Upper lobe of left lung (tissue), 6 donors: ENCODE results near the gene MLF2. TPM values are rescaled to one million over a fixed set of nuclear protein-coding genes. Genes with fewer than 3 reads are reported as not detected.
A peak's percentile ranks its signal among the peaks of the same experiment; 100 is the strongest.

ENCODE experiments used
- ATAC-seq, 2 donors: fragments of 200-7000 bp; cut with Tn5 transposase; one replicate each; pipeline ENCODE4 v1.9.1; 2022; ENCODE audit warnings: mild to moderate bottlenecking in 2 of 2, moderate library complexity in 2 of 2; ENCODE audit not compliant: low FRiP score in 2 of 2
- DNase-seq, 2 donors: peaks; one replicate each; pipeline ENCODE4 v3.0.0-alpha.2; 2019 to 2020
- H3K27ac ChIP-seq, 4 donors: fragments of 200-600 bp; sonication (generic); one replicate each; pipeline ENCODE4 v1.5.1; 2016 to 2019
- H3K27me3 ChIP-seq, 4 donors: fragments of 200-600 bp; sonication (generic); one replicate each; pipeline ENCODE4 v1.5.1; 2017 to 2019
- H3K36me3 ChIP-seq, 4 donors: fragments of 200-600 bp; sonication (generic); one replicate each; pipeline ENCODE4 v1.5.1; 2016 to 2019
- H3K4me1 ChIP-seq, 4 donors: fragments of 200-600 bp; sonication (generic); one replicate each; pipeline ENCODE4 v1.5.1; 2018 to 2019
- H3K4me3 ChIP-seq, 4 donors: fragments of 200-600 bp; sonication (generic); one replicate each; pipeline ENCODE4 v1.5.1; 2017 to 2019; ENCODE audit warnings: mild to moderate bottlenecking in 2 of 4, moderate library complexity in 1 of 4
- H3K9me3 ChIP-seq, 4 donors: fragments of 200-600 bp; sonication (generic); one replicate each; pipeline ENCODE4 v1.5.1; 2018 to 2019
- EP300 ChIP-seq, 4 donors: sonication (generic); formaldehyde crosslinking; IDR thresholded peaks; one replicate each; pipeline ENCODE4 v1.5.1; 2017; ENCODE audit warnings: antibody characterized with exemption in 4 of 4, control low read depth in 2 of 4
- POLR2A ChIP-seq, 4 donors: fragments of 450-650 bp; IDR thresholded peaks; one replicate each; pipeline ENCODE4 v1.5.1; 2016 to 2017; ENCODE audit warnings: antibody characterized with exemption in 4 of 4, mild to moderate bottlenecking in 2 of 4
- POLR2AphosphoS5 ChIP-seq, 2 donors: sonication (generic); formaldehyde crosslinking; IDR thresholded peaks; one replicate each; pipeline ENCODE4 v1.5.1; 2017; ENCODE audit warnings: antibody characterized with exemption in 2 of 2
- WGBS, 2 donors: methylation state at CpG; one replicate each; pipeline ENCODE4 v1.1.5; 2017 to 2018; 5-methylcytosine and 5-hydroxymethylcytosine counted together
- total RNA-seq, 6 donors: library from RNA; depleted of rRNA in 4 of 6; stranded (reverse); fragments of >200 nt in 4 of 6; gene quantifications; one replicate each; pipeline versions ENCODE4 v1.1.0 to v1.2.1, GENCODE V29; 2016 to 2021
- TF ChIP-seq, protein P1 (sequence below), 6 experiments: fragments of 450-650 bp in 4 of 6; fragments of 200-600 bp in 2 of 6; sonication (generic) in 2 of 6; IDR thresholded peaks; one replicate each; pipeline ENCODE4 v1.5.1; 2016 to 2019; ENCODE audit warnings: antibody characterized with exemption in 6 of 6
- donor health status: DM: no; HTN: no; CAD: no; lungs with moderate emphysema.
- donor health status: DM: no; HTN: yes; CAD: no; lungs with severe emphysema.

Gene MLF2
- total RNA-seq, 6 donors from 2014 or later = 136 to 221 (median 144) TPM

- WGBS, 2 donors = 77% methylated on average over 9 of the region's 9 CpGs
Measured at GRCh38 chr12:6758506-6759095, 5.7 kb upstream of the MLF2 start.

DNA sequence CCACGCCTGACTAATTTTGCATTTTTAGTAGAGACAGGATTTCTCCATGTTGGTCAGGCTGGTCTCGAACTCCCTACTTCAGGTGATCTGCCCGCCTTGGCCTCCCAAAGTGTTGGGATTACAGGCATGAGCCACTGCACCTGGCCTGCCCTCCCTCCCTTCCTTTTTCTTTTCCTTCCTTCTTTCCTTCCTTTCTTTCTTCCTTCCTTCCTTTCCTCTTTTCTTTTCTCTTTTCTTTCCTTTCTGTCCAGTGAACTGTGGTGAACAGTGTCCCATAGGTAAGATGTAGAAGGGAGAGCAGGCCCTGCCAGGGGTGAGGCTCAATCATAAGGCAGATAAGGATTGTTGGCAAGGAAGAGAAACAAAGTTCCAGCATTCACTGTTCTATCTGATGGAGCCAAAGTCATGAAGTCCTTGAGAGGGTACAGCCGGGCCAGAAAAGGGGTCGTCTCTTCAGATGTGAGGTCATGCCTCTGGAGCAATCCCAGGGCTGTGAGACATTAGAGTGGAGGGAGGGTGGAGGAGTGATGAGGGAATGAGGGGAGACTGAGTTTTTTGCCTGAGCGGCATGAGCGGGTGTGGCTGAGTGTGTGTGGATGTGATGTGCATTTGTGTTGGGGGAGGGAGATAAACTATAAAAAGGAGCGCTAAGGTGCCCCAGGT, 4.2 kb upstream of the MLF2 start:
- Histone ChIP-seq H3K4me3 (no peak overlapping the region), H3K27me3 (no peaks in the 10 kb centered on the region), H3K9me3 (no peaks in the 10 kb centered on the region), H3K36me3 (no peaks in the 10 kb centered on the region), H3K27ac (no peak overlapping the region), H3K4me1 (peaks cover 7 to 16% (median 10%) of the 10 kb centered on the region in 4 donors)
- TF ChIP-seq EP300 (IDR thresholded peaks at IDR 0.05) (no peak), POLR2AphosphoS5 (IDR thresholded peaks at IDR 0.05) (no peak), POLR2A (IDR thresholded peaks at IDR 0.05) (no peak)
- TF ChIP-seq, protein P1, sequence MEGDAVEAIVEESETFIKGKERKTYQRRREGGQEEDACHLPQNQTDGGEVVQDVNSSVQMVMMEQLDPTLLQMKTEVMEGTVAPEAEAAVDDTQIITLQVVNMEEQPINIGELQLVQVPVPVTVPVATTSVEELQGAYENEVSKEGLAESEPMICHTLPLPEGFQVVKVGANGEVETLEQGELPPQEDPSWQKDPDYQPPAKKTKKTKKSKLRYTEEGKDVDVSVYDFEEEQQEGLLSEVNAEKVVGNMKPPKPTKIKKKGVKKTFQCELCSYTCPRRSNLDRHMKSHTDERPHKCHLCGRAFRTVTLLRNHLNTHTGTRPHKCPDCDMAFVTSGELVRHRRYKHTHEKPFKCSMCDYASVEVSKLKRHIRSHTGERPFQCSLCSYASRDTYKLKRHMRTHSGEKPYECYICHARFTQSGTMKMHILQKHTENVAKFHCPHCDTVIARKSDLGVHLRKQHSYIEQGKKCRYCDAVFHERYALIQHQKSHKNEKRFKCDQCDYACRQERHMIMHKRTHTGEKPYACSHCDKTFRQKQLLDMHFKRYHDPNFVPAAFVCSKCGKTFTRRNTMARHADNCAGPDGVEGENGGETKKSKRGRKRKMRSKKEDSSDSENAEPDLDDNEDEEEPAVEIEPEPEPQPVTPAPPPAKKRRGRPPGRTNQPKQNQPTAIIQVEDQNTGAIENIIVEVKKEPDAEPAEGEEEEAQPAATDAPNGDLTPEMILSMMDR (IDR thresholded peaks at IDR 0.05) = no peak
- no peak for DNase-seq
- WGBS, 2 donors = 76 to 85% methylated on average over 8 of the region's 8 CpGs
- ATAC-seq = no peak

More at GRCh38 chr12:6758506-6759095, 5.7 kb upstream of the MLF2 start:
- Histone ChIP-seq H3K27ac (no peak overlapping the region), H3K27me3 (no peaks in the 10 kb centered on the region), H3K4me1 (peaks cover 8 to 14% (median 13%) of the 10 kb centered on the region in 4 donors), H3K9me3 (no peaks in the 10 kb centered on the region), H3K4me3 (no peak overlapping the region), H3K36me3 (no peaks in the 10 kb centered on the region)
- no peak for TF ChIP-seq EP300 (IDR thresholded peaks at IDR 0.05)
- TF ChIP-seq, protein P1 (IDR thresholded peaks at IDR 0.05) = no peak
- ATAC-seq (no peak), DNase-seq (no peak)

- ATAC-seq = no peak
- no peak for TF ChIP-seq POLR2A (IDR thresholded peaks at IDR 0.05)
- TF ChIP-seq, protein P1 (IDR thresholded peaks at IDR 0.05) = no peak
- TF ChIP-seq EP300 (IDR thresholded peaks at IDR 0.05) = no peak
- no peak for TF ChIP-seq POLR2AphosphoS5 (IDR thresholded peaks at IDR 0.05)
- no peaks in the 10 kb centered on the region for H3K9me3 ChIP-seq
- peaks cover 15 to 25% (median 21%) of the 10 kb centered on the region in 4 donors for H3K36me3 ChIP-seq
- peaks cover 12 to 22% (median 18%) of the 10 kb centered on the region in 4 donors for H3K4me1 ChIP-seq
- H3K4me3 ChIP-seq = no peak overlapping the region
- peak overlapping the region; percentile 21 to 100 (median 98) for H3K27ac ChIP-seq
- H3K27me3 ChIP-seq = no peaks in the 10 kb centered on the region
- 91 to 96% methylated on average over 2 of the region's 2 CpGs for WGBS, 2 donors
- no peak for DNase-seq
Measured at GRCh38 chr12:6754411-6754810, 1.5 kb upstream of the MLF2 start.

GRCh38 chr12:6753772-6754356, 923 bp upstream of the MLF2 start:
- H3K4me1 ChIP-seq = peaks cover 12 to 22% (median 18%) of the 10 kb centered on the region in 4 donors
- WGBS, 2 donors = 0 to 5% methylated on average over 3 to 7 of the region's 7 CpGs
- peaks cover 20 to 30% (median 27%) of the 10 kb centered on the region in 4 donors for H3K36me3 ChIP-seq
- peak overlapping the region; percentile 96 to 100 (median 98) for H3K27ac ChIP-seq
- ATAC-seq = no peak
- no peaks in the 10 kb centered on the region for H3K9me3 ChIP-seq
- DNase-seq = no peak
- TF ChIP-seq POLR2A (IDR thresholded peaks at IDR 0.05) = no peak
- TF ChIP-seq POLR2AphosphoS5 (IDR thresholded peaks at IDR 0.05) = no peak
- no peak for TF ChIP-seq EP300 (IDR thresholded peaks at IDR 0.05)
- TF ChIP-seq, protein P1 (IDR thresholded peaks at IDR 0.05) = no peak
- peak overlapping the region in 3 of 4 donors; percentile 82 to 95 (median 83) for H3K4me3 ChIP-seq
- H3K27me3 ChIP-seq = no peaks in the 10 kb centered on the region
